Aorta (tissue), 5 donors: ENCODE data around the gene TMEM273. TPM values are rescaled to one million over a fixed set of nuclear protein-coding genes. Genes with fewer than 3 reads are reported as not detected.
A peak's percentile ranks its signal among the peaks of the same experiment; 100 is the strongest.
"Not testable (repeated sequence)": the region's sequence is repeated elsewhere in the genome, so short reads cannot be mapped to it uniquely, and the experiment has no call there.

Source experiments
- ATAC-seq: fragments of 200-7000 bp; cut with Tn5 transposase; one replicate; pipeline ENCODE4 v1.9.1; 2022; ENCODE audit warnings: moderate library complexity; ENCODE audit not compliant: low FRiP score
- DNase-seq, 2 donors: peaks; one replicate each; pipeline ENCODE4 v3.0.0-alpha.2; 2020
- H3K27ac ChIP-seq, 2 donors: one replicate each; pipeline ENCODE4 v1.5.1; 2013; ENCODE audit warnings: low read length in 2 of 2, mild to moderate bottlenecking in 2 of 2, moderate library complexity in 2 of 2, control low read depth in 1 of 2, inconsistent platforms in 1 of 2, low read depth in 1 of 2
- H3K27me3 ChIP-seq, 2 donors: one replicate each; pipeline ENCODE4 v1.6.1; 2013; ENCODE audit warnings: control low read depth in 1 of 2, low read length in 1 of 2, mild to moderate bottlenecking in 1 of 2, moderate library complexity in 1 of 2; ENCODE audit not compliant: insufficient read depth in 2 of 2, control insufficient read depth in 1 of 2
- H3K36me3 ChIP-seq, 2 donors: one replicate each; pipeline ENCODE4 v1.6.1; 2013; ENCODE audit warnings: control low read depth in 1 of 2, low read length in 1 of 2, mild to moderate bottlenecking in 1 of 2; ENCODE audit not compliant: insufficient read depth in 2 of 2, control insufficient read depth in 1 of 2
- H3K4me1 ChIP-seq, 2 donors: one replicate each; pipeline ENCODE4 v1.6.1; 2013; ENCODE audit warnings: low read length in 2 of 2, control low read depth in 1 of 2, mild to moderate bottlenecking in 1 of 2, moderate library complexity in 1 of 2; ENCODE audit not compliant: insufficient read depth in 2 of 2, control insufficient read depth in 1 of 2
- H3K4me3 ChIP-seq, 2 donors: one replicate each; pipeline ENCODE4 v1.5.1; 2013; ENCODE audit warnings: low read length in 2 of 2, control low read depth in 1 of 2, mild to moderate bottlenecking in 1 of 2
- H3K9me3 ChIP-seq: one replicate; pipeline ENCODE4 v1.6.1; 2013; ENCODE audit warnings: mild to moderate bottlenecking, low read length; ENCODE audit not compliant: control insufficient read depth
- whole genome bisulfite sequencing, 2 donors: extraction: QIAGEN DNeasy Blood & Tissue Kit; methylation state at CpG; one replicate each; pipeline ENCODE4 v1.1.7; 2013; 5-methylcytosine and 5-hydroxymethylcytosine counted together
- intact Hi-C, 2 donors: fragments of 100-400 bp; cut with DNase I; formaldehyde crosslinking; loops; one replicate each; pipeline versions ENCODE4 v1.14.2 to v1.15.0; 2022
- polyA plus RNA-seq, 2 donors: library from polyadenylated mRNA; stranded (reverse); fragments of 200-250 nt; gene quantifications; one replicate each; pipeline ENCODE4 v1.2.3, GENCODE V29; 2013
- total RNA-seq, 2 donors: library from RNA; stranded (reverse); fragmentation: NEBNext Ultra II Directional; extraction: Animal tissue kit (Norgen Biotek cat#: 25700); gene quantifications; one replicate each; pipeline ENCODE4 v1.2.1, GENCODE V29; 2021
- donor health status: healthy with polysubstance abuse.
- donor health status: Bipolar disorder and iron deficiency.
- donor health status: DM: no; HTN: no; CAD: no.
- donor health status: DM: no; HTN: no; CAD: no.
- donor health status: DM: yes; HTN: yes; CAD: no.

Gene TMEM273
- total and polyA plus RNA-seq, 4 donors, result 3.1 to 44.7 (median 13.9) TPM

DNA sequence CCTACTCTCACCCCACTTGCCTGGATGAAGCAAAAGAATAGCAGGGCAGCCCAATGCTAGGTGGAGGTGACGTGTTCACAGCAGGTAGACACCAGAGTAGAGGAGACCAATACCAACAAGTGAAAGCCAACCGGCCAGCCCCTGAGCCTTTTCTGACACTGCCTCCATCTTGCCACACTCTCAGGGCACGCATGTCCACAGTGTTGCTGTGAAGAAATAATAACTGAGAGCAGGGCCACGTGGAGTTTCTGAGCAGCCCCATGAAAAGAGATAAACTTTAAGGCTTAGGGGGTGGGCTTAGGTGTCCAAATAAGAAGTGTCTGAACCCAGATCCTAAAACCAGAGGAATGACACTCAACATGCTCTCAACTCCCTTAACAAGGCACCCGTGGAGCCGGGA, 9.0 kb upstream of the TMEM273 start:
- Histone ChIP-seq H3K4me3 (no peak overlapping the region), H3K27me3 (no peaks in the 10 kb centered on the region), H3K36me3 (no peaks in the 10 kb centered on the region), H3K4me1 (no peaks in the 10 kb centered on the region), H3K27ac (no peak overlapping the region), H3K9me3 (no peaks in the 10 kb centered on the region)
- DNase-seq (no peak), ATAC-seq (no peak)
- 85 to 89% methylated on average over 6 of the region's 6 CpGs for WGBS, 2 donors
- intact Hi-C loops, result no loop called here

DNA sequence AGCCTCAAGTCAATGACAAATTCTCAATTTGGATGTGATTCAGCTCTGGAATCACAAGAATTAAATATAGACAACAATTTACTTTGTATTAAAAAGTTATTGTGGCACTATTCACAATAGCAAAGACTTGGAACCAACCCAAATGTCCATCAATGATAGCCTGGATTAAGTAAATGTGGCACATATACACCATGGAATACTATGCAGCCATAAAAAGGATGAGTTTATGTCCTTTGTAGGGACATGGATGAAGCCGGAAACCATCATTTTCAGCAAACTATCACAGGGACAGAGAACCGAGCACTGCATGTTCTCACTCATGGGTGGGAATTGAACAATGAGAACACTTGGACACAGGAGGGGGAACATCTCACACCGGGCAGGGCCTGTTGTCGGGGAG, 7.7 kb upstream of the TMEM273 start:
- DNase-seq, H3K9me3 ChIP-seq, intact Hi-C loops, H3K36me3 ChIP-seq, H3K4me1 ChIP-seq, H3K27ac ChIP-seq, H3K4me3 ChIP-seq, ATAC-seq, H3K27me3 ChIP-seq: not testable (repeated sequence)
- 92 to 94% methylated on average over 4 of the region's 4 CpGs for WGBS, 2 donors

DNA sequence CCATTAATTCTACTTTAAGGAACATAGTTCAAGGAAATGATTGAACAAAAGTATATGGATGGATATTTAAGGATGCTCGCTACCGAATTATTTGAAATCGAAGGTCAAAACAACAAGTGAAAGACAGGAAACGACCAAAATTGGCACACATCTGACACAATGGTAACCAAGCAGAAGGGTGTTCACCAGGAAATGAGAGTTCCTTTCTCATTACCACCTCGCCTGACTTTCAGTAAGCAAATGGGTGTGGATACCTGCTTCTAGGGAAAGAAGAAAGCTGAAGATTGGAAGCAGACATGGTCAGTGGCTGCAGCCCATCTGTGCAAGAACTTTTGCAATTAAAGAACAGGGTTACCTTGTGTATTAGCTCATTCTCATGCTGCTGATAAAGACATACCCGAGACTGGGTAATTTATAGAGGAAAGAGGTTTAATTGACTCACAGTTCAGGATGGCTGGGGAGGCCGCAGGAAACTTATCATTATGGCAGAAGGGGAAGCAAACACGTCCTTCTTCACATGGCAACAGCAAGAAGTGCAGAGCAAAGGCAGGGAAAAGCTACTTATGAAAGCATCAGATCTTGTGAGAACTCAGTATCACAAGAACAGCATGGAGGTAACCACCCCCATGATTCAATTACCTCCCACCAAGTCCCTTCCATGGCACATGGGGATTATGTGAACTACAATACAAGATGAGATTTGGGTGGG, 6.2 kb upstream of the TMEM273 start:
- Histone ChIP-seq H3K4me1 (no peaks in the 10 kb centered on the region), H3K27me3 (no peaks in the 10 kb centered on the region), H3K4me3 (no peak overlapping the region), H3K9me3 (no peaks in the 10 kb centered on the region), H3K36me3 (no peaks in the 10 kb centered on the region), H3K27ac (no peak overlapping the region)
- ATAC-seq (no peak), DNase-seq (no peak)
- intact Hi-C loops, result no loop called here
- 77 to 79% methylated on average over 8 of the region's 8 CpGs for WGBS, 2 donors

DNA sequence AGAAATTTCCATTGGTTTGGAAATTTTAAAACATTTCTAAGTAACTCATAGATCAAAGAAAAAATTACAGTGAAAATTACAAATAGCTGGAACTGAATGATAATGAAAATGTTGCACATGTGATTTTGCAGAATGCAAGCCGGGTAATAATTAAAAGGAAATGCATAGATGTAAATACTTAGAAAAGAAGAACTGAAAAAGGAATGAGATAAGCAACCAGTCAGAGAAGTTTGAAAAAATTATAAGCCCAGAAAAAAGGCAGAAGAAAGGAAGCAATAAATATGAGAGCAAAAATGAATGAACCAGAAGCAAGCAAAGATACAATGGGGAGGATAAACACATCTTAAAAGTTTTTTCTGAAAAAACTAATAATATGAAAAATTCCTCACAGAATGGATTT, 3.2 kb upstream of the TMEM273 start:
- H3K27me3 ChIP-seq, result no peaks in the 10 kb centered on the region
- no peak for ATAC-seq
- 91 to 95% methylated on average over 1 of the region's 1 CpG for WGBS, 2 donors
- DNase-seq, result no peak
- H3K4me3 ChIP-seq, result no peak overlapping the region
- H3K27ac ChIP-seq, result no peak overlapping the region
- H3K4me1 ChIP-seq, result no peaks in the 10 kb centered on the region
- intact Hi-C loops, result no loop called here
- H3K36me3 ChIP-seq, result no peaks in the 10 kb centered on the region
- no peaks in the 10 kb centered on the region for H3K9me3 ChIP-seq

DNA sequence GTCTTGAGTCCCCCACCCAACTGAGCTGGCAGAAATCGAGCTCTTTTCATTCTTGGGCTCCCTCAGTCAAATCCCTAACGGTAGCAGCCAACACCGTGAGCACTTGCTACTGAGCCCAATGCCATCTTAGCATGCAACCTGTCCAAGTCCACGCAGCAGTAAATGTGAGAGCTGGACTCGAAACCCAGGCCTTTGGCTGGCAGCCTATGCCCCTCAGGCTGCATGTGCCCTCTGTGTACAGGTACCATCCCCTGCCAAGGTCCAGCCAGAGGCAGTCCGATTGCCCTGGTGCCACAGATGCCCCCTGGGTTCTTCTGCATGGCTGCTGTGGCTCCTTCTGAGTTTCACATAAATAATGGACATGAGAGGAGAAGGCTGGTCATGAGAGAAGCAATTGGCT, 1.2 kb upstream of the TMEM273 start:
- no peak overlapping the region for H3K4me3 ChIP-seq
- ATAC-seq, result no peak
- H3K27ac ChIP-seq, result no peak overlapping the region
- no peaks in the 10 kb centered on the region for H3K4me1 ChIP-seq
- intact Hi-C loops, result no loop called here
- H3K9me3 ChIP-seq, result no peaks in the 10 kb centered on the region
- H3K36me3 ChIP-seq, result no peaks in the 10 kb centered on the region
- WGBS, 2 donors, result 94 to 96% methylated on average over 6 of the region's 6 CpGs
- DNase-seq, result peak in 1 of 2 donors; percentile 28
- no peaks in the 10 kb centered on the region for H3K27me3 ChIP-seq

DNA sequence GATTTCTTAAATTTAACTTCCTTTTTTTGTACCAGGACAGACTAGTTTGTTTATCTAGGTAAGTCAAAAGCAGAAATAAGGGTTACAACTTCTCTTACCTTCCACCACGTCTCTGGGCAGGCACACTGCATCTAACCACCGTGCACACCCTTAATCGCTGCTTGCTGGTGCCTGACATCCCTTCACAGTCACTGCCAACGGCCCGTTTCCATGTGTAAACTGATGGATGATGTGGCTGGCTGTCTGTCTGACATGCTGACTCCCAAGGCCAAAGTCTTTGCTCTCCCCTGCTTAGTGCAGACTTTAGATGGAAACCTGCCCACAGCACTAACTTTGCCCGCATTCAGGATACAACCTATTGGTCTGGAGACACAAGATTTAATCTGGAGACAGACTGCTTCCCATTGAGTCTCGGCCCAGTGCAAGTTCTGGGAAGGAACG, 1.1 kb downstream of the TMEM273 start:
- no peak for ATAC-seq
- intact Hi-C loops, result no loop called here
- no peaks in the 10 kb centered on the region for H3K9me3 ChIP-seq
- WGBS, 2 donors, result 75 to 78% methylated on average over 8 of the region's 8 CpGs
- DNase-seq, result peak in 1 of 2 donors; percentile 15
- H3K27me3 ChIP-seq, result no peaks in the 10 kb centered on the region
- H3K4me3 ChIP-seq, result no peak overlapping the region
- no peaks in the 10 kb centered on the region for H3K36me3 ChIP-seq
- no peak overlapping the region for H3K27ac ChIP-seq
- no peaks in the 10 kb centered on the region for H3K4me1 ChIP-seq

- intact Hi-C loops, result no loop called here
- WGBS, 2 donors, result 91 to 94% methylated on average over 4 of the region's 4 CpGs
- Histone ChIP-seq H3K9me3 (no peaks in the 10 kb centered on the region), H3K27ac (no peak overlapping the region), H3K27me3 (no peaks in the 10 kb centered on the region), H3K4me1 (no peaks in the 10 kb centered on the region), H3K36me3 (no peaks in the 10 kb centered on the region), H3K4me3 (no peak overlapping the region)
- ATAC-seq, result no peak
- no peak for DNase-seq
These were observed 1.6 kb downstream of the TMEM273 start for GRCh38 chr10:49186613-49187012.

DNA sequence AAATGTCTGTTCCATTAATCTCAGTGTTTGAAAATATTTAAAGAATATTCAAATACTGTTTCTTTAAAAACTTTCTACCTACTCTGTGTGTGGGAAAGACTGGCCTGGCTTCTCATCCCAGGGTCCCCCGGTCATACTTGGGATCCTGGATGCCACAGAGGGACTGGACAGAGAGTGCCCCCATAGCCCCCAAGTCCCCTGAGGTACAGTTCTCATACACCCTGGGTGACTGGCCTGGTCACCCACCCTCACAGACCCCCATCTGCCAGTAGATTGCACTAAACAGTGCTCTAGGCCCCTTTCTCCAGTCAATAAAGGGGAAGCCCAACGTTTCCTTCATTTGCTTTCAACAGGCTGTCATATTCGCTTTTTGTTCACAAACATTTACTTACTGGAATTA, 3.0 kb downstream of the TMEM273 start:
- intact Hi-C loops, result no loop called here
- no peaks in the 10 kb centered on the region for H3K4me1 ChIP-seq
- H3K36me3 ChIP-seq, result no peaks in the 10 kb centered on the region
- 94 to 96% methylated on average over 3 of the region's 3 CpGs for WGBS, 2 donors
- H3K4me3 ChIP-seq, result no peak overlapping the region
- H3K9me3 ChIP-seq, result no peaks in the 10 kb centered on the region
- no peak overlapping the region for H3K27ac ChIP-seq
- no peaks in the 10 kb centered on the region for H3K27me3 ChIP-seq
- DNase-seq, result no peak
- ATAC-seq, result no peak

GRCh38 chr10:49184642-49185111, 3.5 kb downstream of the TMEM273 start:
- H3K27ac ChIP-seq, result no peak overlapping the region
- intact Hi-C loops, result no loop called here
- WGBS, 2 donors, result 76 to 78% methylated on average over 6 of the region's 6 CpGs
- no peaks in the 10 kb centered on the region for H3K9me3 ChIP-seq
- DNase-seq (no peak), ATAC-seq (no peak)
- no peaks in the 10 kb centered on the region for H3K36me3 ChIP-seq
- no peaks in the 10 kb centered on the region for H3K4me1 ChIP-seq
- H3K27me3 ChIP-seq, result no peaks in the 10 kb centered on the region
- no peak overlapping the region for H3K4me3 ChIP-seq
